GM23338 (cell line): ENCODE data around the gene SUB1. TPM values are rescaled to one million over a fixed set of nuclear protein-coding genes. Genes with fewer than 3 reads are reported as not detected.

Experiments
- ATAC-seq: fragments of 200-7000 bp; cut with Tn5 transposase; 3 replicates; pipeline ENCODE4 v1.9.1; 2020
- DNase-seq: peaks from one replicate; pipeline ENCODE4 v3.0.0-alpha.2; 2015; ENCODE audit warnings: low spot score
- H2AFZ ChIP-seq: fragments of 200-600 bp; sonication (generic); 2 replicates; pipeline ENCODE4 v1.8.0; 2016; ENCODE audit warnings: antibody characterized with exemption, mild to moderate bottlenecking, moderate library complexity
- H3F3A ChIP-seq: fragments of 200-600 bp; sonication (generic); replicated peaks from 2 replicates; pipeline ENCODE4 v1.8.0; 2017; ENCODE audit warnings: antibody characterized with exemption, mixed run types, low read depth
- H3K27ac ChIP-seq: fragments of 200-600 bp; sonication (generic); 2 replicates; pipeline ENCODE4 v1.6.1; 2016; ENCODE audit warnings: low read depth
- H3K27me3 ChIP-seq: fragments of 200-600 bp; sonication (generic); 2 replicates; pipeline ENCODE4 v1.8.0; 2016; ENCODE audit warnings: mild to moderate bottlenecking, mixed run types, moderate library complexity; ENCODE audit not compliant: insufficient read depth
- H3K36me3 ChIP-seq: fragments of 200-600 bp; sonication (generic); 2 replicates; pipeline ENCODE4 v1.8.0; 2016; ENCODE audit warnings: mild to moderate bottlenecking; ENCODE audit not compliant: insufficient read depth
- H3K4me1 ChIP-seq: fragments of 200-600 bp; sonication (generic); 2 replicates; pipeline ENCODE4 v1.8.0; 2016; ENCODE audit warnings: mild to moderate bottlenecking, moderate library complexity; ENCODE audit not compliant: insufficient read depth
- H3K4me2 ChIP-seq: fragments of 200-600 bp; sonication (generic); 2 replicates; pipeline ENCODE4 v1.7.1; 2017; ENCODE audit warnings: mixed run types
- H3K4me3 ChIP-seq: fragments of 200-600 bp; sonication (generic); 2 replicates; pipeline ENCODE4 v1.6.1; 2016; ENCODE audit warnings: mixed run types
- H3K79me2 ChIP-seq: fragments of 200-600 bp; sonication (generic); replicated peaks from 2 replicates; pipeline ENCODE4 v1.8.0; 2017; ENCODE audit warnings: mild to moderate bottlenecking; ENCODE audit not compliant: insufficient read depth
- H3K9me2 ChIP-seq: fragments of 200-600 bp; sonication (generic); 2 replicates; pipeline ENCODE4 v1.8.0; 2017; ENCODE audit not compliant: insufficient read depth
- H4K20me1 ChIP-seq: fragments of 200-600 bp; sonication (generic); replicated peaks from 2 replicates; pipeline ENCODE4 v1.8.0; 2017; ENCODE audit warnings: mild to moderate bottlenecking; ENCODE audit not compliant: insufficient read depth
- H3K27ac Mint-ChIP-seq: 2 replicates; pipeline ENCODE4 v1.8.0; 2020; ENCODE audit warnings: inconsistent platforms, mild to moderate bottlenecking, moderate library complexity, mixed read lengths
- H3K27me3 Mint-ChIP-seq: 3 replicates; pipeline ENCODE4 v1.8.0; 2022; ENCODE audit warnings: low read depth, mild to moderate bottlenecking, moderate library complexity, mixed read lengths, inconsistent platforms; ENCODE audit not compliant: insufficient read depth, poor library complexity
- H3K36me3 Mint-ChIP-seq: 3 replicates; pipeline ENCODE4 v1.8.0; 2021; ENCODE audit warnings: low read depth, mild to moderate bottlenecking, inconsistent platforms, moderate library complexity, mixed read lengths
- H3K4me1 Mint-ChIP-seq: 3 replicates; pipeline ENCODE4 v1.8.0; 2020; ENCODE audit warnings: mild to moderate bottlenecking, inconsistent platforms, mixed read lengths
- H3K4me3 Mint-ChIP-seq: 3 replicates; pipeline ENCODE4 v1.8.0; 2021; ENCODE audit warnings: moderate library complexity, mild to moderate bottlenecking, inconsistent platforms, mixed read lengths
- H3K9me3 Mint-ChIP-seq: 3 replicates; pipeline ENCODE4 v1.8.0; 2020; ENCODE audit warnings: moderate library complexity, mild to moderate bottlenecking, inconsistent platforms, mixed read lengths
- CREB1 ChIP-seq: fragments of 250-450 bp; sonication (Bioruptor Pico); IDR thresholded peaks from 2 replicates; pipeline ENCODE4 v1.5.0; 2020; ENCODE audit warnings: low read depth, mild to moderate bottlenecking, moderate library complexity
- EZH2 ChIP-seq: fragments of 200-600 bp; sonication (generic); IDR thresholded peaks from one replicate; pipeline ENCODE4 v1.8.0; 2017; ENCODE audit warnings: antibody characterized with exemption, mild to moderate bottlenecking, low read depth; ENCODE audit not compliant: unreplicated experiment
- EZH2phosphoT487 ChIP-seq: fragments of 200-600 bp; sonication (generic); IDR thresholded peaks from one replicate; pipeline ENCODE4 v1.8.1; 2018; ENCODE audit warnings: antibody characterized with exemption; ENCODE audit not compliant: unreplicated experiment
- JUNB ChIP-seq: IDR thresholded peaks from one replicate; pipeline ENCODE4 v1.6.1; 2016; ENCODE audit warnings: antibody characterized with exemption; ENCODE audit not compliant: unreplicated experiment
- NANOG ChIP-seq: IDR thresholded peaks from 2 replicates; pipeline ENCODE4 v1.6.1; 2016; ENCODE audit warnings: antibody characterized with exemption, borderline replicate concordance
- POLR2AphosphoS5 ChIP-seq: IDR thresholded peaks from 2 replicates; pipeline ENCODE4 v1.6.1; 2016; ENCODE audit warnings: antibody characterized with exemption, low read depth
- STAT1 ChIP-seq: IDR thresholded peaks from one replicate; pipeline ENCODE4 v1.6.1; 2016; ENCODE audit warnings: antibody characterized with exemption; ENCODE audit not compliant: unreplicated experiment
- ZNF114 ChIP-seq: fragments of 250-450 bp; sonication (Bioruptor Pico); IDR thresholded peaks from 2 replicates; pipeline ENCODE4 v1.5.0; 2020; ENCODE audit warnings: mild to moderate bottlenecking, moderate library complexity
- ZNF331 ChIP-seq: fragments of 250-450 bp; sonication (Bioruptor Pico); IDR thresholded peaks from 2 replicates; pipeline ENCODE4 v1.5.0; 2020; ENCODE audit warnings: low read depth, mild to moderate bottlenecking, moderate library complexity
- polyA plus RNA-seq: library from polyadenylated mRNA; unstranded; fragments of >200 nt; fragmentation: Nextera tagmentation; extraction: Ambion mirVana; gene quantifications from 2 replicates; pipeline ENCODE4 v1.2.1, GENCODE V29; 2016
- total RNA-seq: library from RNA; depleted of rRNA; stranded (reverse); fragments of >200 nt; shearing (Covaris generic); gene quantifications from 2 replicates; pipeline ENCODE4 v1.2.3, GENCODE V29; 2014
- TF ChIP-seq, protein P1 (sequence below): fragments of 250-450 bp; sonication (Bioruptor Pico); IDR thresholded peaks from 2 replicates; pipeline ENCODE4 v1.5.0; 2020; ENCODE audit warnings: mild to moderate bottlenecking, moderate library complexity
- TF ChIP-seq, protein P2 (sequence below): IDR thresholded peaks from one replicate; pipeline ENCODE4 v1.6.1; 2018; ENCODE audit warnings: antibody characterized with exemption; ENCODE audit not compliant: unreplicated experiment
- TF ChIP-seq, protein P3 (sequence below), 2 experiments: fragments of 200-600 bp in 1 of 2; sonication (generic) in 1 of 2; conservative IDR thresholded peaks; 2 replicates each; pipeline versions ENCODE4 v1.5.1 to v1.6.1; 2016 to 2017; ENCODE audit warnings: antibody characterized with exemption in 2 of 2, low read depth in 2 of 2, mild to moderate bottlenecking in 2 of 2, moderate library complexity in 1 of 2
- TF ChIP-seq, protein P4 (sequence below): IDR thresholded peaks from 2 replicates; pipeline ENCODE4 v1.6.1; 2016; ENCODE audit warnings: antibody characterized with exemption

Gene SUB1
- total and polyA plus RNA-seq, 2 experiments from 2014 or later: 365 to 1,041 TPM

DNA sequence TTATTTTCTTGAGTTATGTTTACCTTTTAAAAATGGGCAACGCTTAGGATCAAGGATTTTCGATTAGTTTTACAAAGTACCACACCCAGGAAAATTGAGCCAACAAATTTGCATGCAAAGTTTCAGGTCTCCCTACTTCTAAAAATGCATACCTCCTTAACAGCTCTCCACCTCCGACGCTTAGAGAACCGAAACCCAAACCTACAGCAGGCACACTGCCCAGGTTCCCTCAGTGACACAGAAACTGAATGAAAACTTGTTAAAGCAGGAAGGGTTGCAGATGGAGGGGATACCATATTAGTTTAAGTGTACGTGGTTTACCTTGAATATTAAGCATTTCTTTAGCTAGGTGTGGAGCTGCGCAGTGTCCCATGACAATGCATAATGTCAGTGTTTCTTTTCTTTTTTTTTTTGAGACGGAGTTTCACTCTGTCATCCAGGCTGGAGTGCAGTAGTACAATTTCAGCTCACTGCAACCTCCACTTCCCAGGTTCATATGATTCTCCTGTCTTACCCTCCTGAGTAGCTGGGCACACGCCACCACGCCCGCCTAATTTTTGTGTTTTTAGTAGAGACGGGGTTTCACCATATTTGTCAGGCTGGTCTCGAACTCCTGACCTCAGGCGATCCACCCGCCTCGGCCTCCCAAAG is 1.6 kb upstream of the SUB1 start:
- peaks cover 9% of the 10 kb centered on the region; the same call in 2 of the 3 replicates for H3K36me3 Mint-ChIP-seq
- Histone ChIP-seq H3K79me2 (peaks cover 27% of the 10 kb centered on the region), H3F3A (no peaks in the 10 kb centered on the region), H4K20me1 (peaks cover 4% of the 10 kb centered on the region; the same call in 1 of the 2 replicates), H3K27ac (peak overlapping the region; percentile 75), H3K4me3 (peak overlapping the region; percentile 25), H3K4me2 (peak overlapping the region; percentile 52), H3K4me1 (peaks cover 35% of the 10 kb centered on the region), H3K27me3 (no peaks in the 10 kb centered on the region), H2AFZ (no peak overlapping the region), H3K36me3 (no peaks in the 10 kb centered on the region), H3K9me2 (no peaks in the 10 kb centered on the region)
- H3K27me3 Mint-ChIP-seq: peaks cover 10% of the 10 kb centered on the region
- peak overlapping the region; percentile 14; the same call in 2 of the 3 replicates for H3K4me3 Mint-ChIP-seq
- H3K4me1 Mint-ChIP-seq: peaks cover 51% of the 10 kb centered on the region
- ATAC-seq (peak; percentile 5; the same call in 2 of the 3 replicates), DNase-seq (peak; percentile 57)
- peak overlapping the region; percentile 88 for H3K27ac Mint-ChIP-seq
- H3K9me3 Mint-ChIP-seq: no peaks in the 10 kb centered on the region; the same call in 2 of the 3 replicates
- no peak for TF ChIP-seq STAT1
- TF ChIP-seq POLR2AphosphoS5: no peak
- TF ChIP-seq ZNF114: no peak
- no peak for TF ChIP-seq ZNF331
- no peak for TF ChIP-seq EZH2
- TF ChIP-seq, protein P1, sequence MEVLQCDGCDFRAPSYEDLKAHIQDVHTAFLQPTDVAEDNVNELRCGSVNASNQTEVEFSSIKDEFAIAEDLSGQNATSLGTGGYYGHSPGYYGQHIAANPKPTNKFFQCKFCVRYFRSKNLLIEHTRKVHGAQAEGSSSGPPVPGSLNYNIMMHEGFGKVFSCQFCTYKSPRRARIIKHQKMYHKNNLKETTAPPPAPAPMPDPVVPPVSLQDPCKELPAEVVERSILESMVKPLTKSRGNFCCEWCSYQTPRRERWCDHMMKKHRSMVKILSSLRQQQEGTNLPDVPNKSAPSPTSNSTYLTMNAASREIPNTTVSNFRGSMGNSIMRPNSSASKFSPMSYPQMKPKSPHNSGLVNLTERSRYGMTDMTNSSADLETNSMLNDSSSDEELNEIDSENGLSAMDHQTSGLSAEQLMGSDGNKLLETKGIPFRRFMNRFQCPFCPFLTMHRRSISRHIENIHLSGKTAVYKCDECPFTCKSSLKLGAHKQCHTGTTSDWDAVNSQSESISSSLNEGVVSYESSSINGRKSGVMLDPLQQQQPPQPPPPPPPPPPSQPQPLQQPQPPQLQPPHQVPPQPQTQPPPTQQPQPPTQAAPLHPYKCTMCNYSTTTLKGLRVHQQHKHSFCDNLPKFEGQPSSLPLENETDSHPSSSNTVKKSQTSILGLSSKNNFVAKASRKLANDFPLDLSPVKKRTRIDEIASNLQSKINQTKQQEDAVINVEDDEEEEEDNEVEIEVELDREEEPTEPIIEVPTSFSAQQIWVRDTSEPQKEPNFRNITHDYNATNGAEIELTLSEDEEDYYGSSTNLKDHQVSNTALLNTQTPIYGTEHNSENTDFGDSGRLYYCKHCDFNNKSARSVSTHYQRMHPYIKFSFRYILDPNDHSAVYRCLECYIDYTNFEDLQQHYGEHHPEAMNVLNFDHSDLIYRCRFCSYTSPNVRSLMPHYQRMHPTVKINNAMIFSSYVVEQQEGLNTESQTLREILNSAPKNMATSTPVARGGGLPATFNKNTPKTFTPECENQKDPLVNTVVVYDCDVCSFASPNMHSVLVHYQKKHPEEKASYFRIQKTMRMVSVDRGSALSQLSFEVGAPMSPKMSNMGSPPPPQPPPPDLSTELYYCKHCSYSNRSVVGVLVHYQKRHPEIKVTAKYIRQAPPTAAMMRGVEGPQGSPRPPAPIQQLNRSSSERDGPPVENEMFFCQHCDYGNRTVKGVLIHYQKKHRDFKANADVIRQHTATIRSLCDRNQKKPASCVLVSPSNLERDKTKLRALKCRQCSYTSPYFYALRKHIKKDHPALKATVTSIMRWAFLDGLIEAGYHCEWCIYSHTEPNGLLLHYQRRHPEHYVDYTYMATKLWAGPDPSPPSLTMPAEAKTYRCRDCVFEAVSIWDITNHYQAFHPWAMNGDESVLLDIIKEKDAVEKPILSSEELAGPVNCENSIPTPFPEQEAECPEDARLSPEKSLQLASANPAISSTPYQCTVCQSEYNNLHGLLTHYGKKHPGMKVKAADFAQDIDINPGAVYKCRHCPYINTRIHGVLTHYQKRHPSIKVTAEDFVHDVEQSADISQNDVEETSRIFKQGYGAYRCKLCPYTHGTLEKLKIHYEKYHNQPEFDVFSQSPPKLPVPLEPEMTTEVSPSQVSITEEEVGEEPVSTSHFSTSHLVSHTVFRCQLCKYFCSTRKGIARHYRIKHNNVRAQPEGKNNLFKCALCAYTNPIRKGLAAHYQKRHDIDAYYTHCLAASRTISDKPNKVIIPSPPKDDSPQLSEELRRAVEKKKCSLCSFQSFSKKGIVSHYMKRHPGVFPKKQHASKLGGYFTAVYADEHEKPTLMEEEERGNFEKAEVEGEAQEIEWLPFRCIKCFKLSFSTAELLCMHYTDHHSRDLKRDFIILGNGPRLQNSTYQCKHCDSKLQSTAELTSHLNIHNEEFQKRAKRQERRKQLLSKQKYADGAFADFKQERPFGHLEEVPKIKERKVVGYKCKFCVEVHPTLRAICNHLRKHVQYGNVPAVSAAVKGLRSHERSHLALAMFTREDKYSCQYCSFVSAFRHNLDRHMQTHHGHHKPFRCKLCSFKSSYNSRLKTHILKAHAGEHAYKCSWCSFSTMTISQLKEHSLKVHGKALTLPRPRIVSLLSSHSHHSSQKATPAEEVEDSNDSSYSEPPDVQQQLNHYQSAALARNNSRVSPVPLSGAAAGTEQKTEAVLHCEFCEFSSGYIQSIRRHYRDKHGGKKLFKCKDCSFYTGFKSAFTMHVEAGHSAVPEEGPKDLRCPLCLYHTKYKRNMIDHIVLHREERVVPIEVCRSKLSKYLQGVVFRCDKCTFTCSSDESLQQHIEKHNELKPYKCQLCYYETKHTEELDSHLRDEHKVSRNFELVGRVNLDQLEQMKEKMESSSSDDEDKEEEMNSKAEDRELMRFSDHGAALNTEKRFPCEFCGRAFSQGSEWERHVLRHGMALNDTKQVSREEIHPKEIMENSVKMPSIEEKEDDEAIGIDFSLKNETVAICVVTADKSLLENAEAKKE (CRISPR knock-in tag): no peak
- no peak for TF ChIP-seq EZH2phosphoT487
- TF ChIP-seq, protein P2, sequence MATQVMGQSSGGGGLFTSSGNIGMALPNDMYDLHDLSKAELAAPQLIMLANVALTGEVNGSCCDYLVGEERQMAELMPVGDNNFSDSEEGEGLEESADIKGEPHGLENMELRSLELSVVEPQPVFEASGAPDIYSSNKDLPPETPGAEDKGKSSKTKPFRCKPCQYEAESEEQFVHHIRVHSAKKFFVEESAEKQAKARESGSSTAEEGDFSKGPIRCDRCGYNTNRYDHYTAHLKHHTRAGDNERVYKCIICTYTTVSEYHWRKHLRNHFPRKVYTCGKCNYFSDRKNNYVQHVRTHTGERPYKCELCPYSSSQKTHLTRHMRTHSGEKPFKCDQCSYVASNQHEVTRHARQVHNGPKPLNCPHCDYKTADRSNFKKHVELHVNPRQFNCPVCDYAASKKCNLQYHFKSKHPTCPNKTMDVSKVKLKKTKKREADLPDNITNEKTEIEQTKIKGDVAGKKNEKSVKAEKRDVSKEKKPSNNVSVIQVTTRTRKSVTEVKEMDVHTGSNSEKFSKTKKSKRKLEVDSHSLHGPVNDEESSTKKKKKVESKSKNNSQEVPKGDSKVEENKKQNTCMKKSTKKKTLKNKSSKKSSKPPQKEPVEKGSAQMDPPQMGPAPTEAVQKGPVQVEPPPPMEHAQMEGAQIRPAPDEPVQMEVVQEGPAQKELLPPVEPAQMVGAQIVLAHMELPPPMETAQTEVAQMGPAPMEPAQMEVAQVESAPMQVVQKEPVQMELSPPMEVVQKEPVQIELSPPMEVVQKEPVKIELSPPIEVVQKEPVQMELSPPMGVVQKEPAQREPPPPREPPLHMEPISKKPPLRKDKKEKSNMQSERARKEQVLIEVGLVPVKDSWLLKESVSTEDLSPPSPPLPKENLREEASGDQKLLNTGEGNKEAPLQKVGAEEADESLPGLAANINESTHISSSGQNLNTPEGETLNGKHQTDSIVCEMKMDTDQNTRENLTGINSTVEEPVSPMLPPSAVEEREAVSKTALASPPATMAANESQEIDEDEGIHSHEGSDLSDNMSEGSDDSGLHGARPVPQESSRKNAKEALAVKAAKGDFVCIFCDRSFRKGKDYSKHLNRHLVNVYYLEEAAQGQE: no peak
- TF ChIP-seq, protein P3, sequence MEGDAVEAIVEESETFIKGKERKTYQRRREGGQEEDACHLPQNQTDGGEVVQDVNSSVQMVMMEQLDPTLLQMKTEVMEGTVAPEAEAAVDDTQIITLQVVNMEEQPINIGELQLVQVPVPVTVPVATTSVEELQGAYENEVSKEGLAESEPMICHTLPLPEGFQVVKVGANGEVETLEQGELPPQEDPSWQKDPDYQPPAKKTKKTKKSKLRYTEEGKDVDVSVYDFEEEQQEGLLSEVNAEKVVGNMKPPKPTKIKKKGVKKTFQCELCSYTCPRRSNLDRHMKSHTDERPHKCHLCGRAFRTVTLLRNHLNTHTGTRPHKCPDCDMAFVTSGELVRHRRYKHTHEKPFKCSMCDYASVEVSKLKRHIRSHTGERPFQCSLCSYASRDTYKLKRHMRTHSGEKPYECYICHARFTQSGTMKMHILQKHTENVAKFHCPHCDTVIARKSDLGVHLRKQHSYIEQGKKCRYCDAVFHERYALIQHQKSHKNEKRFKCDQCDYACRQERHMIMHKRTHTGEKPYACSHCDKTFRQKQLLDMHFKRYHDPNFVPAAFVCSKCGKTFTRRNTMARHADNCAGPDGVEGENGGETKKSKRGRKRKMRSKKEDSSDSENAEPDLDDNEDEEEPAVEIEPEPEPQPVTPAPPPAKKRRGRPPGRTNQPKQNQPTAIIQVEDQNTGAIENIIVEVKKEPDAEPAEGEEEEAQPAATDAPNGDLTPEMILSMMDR (conservative IDR thresholded peaks at IDR 0.05; ENCODE audit: low read depth in 2 of 2): no peak
- TF ChIP-seq JUNB: no peak
- TF ChIP-seq CREB1 (CRISPR knock-in tag): no peak
- TF ChIP-seq NANOG: no peak
- TF ChIP-seq, protein P4, sequence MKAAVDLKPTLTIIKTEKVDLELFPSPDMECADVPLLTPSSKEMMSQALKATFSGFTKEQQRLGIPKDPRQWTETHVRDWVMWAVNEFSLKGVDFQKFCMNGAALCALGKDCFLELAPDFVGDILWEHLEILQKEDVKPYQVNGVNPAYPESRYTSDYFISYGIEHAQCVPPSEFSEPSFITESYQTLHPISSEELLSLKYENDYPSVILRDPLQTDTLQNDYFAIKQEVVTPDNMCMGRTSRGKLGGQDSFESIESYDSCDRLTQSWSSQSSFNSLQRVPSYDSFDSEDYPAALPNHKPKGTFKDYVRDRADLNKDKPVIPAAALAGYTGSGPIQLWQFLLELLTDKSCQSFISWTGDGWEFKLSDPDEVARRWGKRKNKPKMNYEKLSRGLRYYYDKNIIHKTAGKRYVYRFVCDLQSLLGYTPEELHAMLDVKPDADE: no peak
